IPS DF 6.9 (cell line): ENCODE measurements around the gene STK33.

ENCODE experiments used
- DNase-seq: peaks from one replicate; pipeline ENCODE4 v3.0.0-alpha.2; 2013; ENCODE audit warnings: low read depth, low spot score
- H3K27ac ChIP-seq: one replicate; pipeline ENCODE4 v1.5.1; 2013; ENCODE audit warnings: low read length, control low read depth
- H3K27me3 ChIP-seq: 2 replicates; pipeline ENCODE4 v1.6.1; 2013; ENCODE audit warnings: mild to moderate bottlenecking, low read length; ENCODE audit not compliant: control insufficient read depth, insufficient read depth
- H3K36me3 ChIP-seq: 2 replicates; pipeline ENCODE4 v1.6.1; 2013; ENCODE audit warnings: low read length; ENCODE audit not compliant: control insufficient read depth, insufficient read depth
- H3K4me1 ChIP-seq: 2 replicates; pipeline ENCODE4 v1.6.1; 2013; ENCODE audit warnings: low read length; ENCODE audit not compliant: control insufficient read depth, insufficient read depth
- H3K4me3 ChIP-seq: 2 replicates; pipeline ENCODE4 v1.5.1; 2013; ENCODE audit warnings: mild to moderate bottlenecking, low read length
- H3K9me3 ChIP-seq: 2 replicates; pipeline ENCODE4 v1.6.1; 2013; ENCODE audit warnings: low read length, inconsistent platforms; ENCODE audit not compliant: control insufficient read depth, insufficient read depth
- WGBS: extraction: QIAGEN DNeasy Blood & Tissue Kit; methylation state at CpG from one replicate; pipeline ENCODE4 v1.1.7; 2013; ENCODE audit warnings: mixed read lengths, missing lambda C conversion rate; ENCODE audit not compliant: insufficient read length, insufficient coverage; 5-methylcytosine and 5-hydroxymethylcytosine counted together

The STK33 gene

DNA sequence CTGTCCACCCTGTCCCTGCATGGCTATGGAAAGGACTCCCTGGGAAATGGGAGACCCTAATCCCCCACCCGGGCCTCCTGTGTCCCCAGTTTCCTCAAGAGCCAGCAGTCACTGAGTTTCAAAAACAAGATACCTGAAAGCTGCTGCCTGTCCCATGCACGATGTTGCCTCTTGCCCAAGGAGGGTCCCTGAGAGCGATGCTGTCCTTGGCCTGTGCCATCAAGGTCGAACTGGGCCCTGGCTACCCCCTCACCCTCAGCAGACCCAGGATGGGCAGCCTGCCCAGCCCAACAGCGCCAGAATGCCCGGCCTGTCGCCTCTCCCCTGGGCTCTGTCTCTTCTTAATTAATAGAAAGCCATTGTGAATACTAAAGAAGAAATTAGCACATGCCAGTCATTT, 225.8 kb downstream of the STK33 start:
- Histone ChIP-seq H3K4me1 (no peaks in the 10 kb centered on the region), H3K27me3 (no peaks in the 10 kb centered on the region), H3K36me3 (no peaks in the 10 kb centered on the region), H3K4me3 (no peak overlapping the region), H3K27ac (no peak overlapping the region), H3K9me3 (no peaks in the 10 kb centered on the region)
- no CpG with 5 or more reads among the region's 7 CpGs for WGBS
- DNase-seq: no peak

DNA sequence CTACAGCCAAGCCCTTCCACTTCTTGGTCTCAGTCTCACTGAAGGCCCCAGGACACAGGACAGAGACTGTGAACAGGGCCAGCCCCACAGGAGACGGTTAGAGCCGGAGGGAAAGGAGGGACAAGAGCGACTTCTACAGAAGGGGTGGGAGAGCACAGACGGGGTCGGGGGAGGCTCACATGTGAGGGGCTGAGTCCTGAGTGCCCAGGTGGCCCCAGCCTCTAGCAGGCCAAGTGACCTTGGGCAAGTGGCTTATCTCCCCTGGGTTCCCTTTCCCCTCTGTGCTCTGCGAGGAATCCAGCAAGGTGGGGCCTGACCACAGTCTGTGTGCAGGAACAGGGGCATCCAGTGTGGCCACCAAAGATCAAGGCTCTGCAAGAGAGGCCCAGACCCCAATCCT, 227.7 kb downstream of the STK33 start:
- DNase-seq: no peak
- Histone ChIP-seq H3K4me3 (no peak overlapping the region), H3K36me3 (no peaks in the 10 kb centered on the region), H3K4me1 (no peaks in the 10 kb centered on the region), H3K27me3 (no peaks in the 10 kb centered on the region), H3K27ac (no peak overlapping the region), H3K9me3 (no peaks in the 10 kb centered on the region)
- WGBS: no CpG with 5 or more reads among the region's 6 CpGs

DNA sequence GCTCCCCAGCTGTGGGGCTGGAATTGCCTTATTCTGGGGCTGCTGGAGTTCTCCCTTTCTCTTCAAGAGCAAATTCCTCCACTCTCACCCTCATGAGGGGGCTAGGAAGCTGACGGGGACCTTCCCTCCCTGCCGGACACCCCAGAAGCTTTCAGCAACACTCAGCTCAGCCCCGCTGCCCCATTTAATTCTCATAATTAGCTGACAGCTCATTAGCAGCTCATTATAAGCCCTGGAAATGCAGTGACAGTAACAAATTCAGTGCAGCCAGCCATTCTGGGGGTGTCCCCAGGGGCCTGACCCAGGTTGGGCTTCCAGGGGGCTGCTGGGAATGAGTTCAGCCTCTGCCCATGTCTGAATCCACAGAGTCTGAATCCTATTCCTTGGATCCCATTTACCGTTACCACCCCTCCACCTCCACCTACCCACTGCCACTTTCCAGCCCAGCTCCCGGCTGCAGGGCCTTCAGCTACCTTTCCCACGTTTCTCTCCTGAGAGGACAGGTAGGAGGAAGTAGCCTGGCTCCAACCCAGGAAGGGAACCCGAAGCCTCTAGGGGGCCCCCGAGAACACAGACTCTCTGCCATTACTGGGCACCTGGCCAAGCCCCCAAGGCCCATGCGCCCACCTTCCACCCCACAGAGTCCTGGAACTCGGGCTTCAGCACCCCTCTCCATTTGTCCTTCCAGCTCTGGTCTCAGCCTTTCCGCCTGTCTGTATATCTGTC, 228.6 kb downstream of the STK33 start:
- Histone ChIP-seq H3K27ac (no peak overlapping the region), H3K4me3 (no peak overlapping the region), H3K36me3 (no peaks in the 10 kb centered on the region), H3K9me3 (no peaks in the 10 kb centered on the region), H3K27me3 (no peaks in the 10 kb centered on the region), H3K4me1 (no peaks in the 10 kb centered on the region)
- DNase-seq: no peak
- WGBS: no CpG with 5 or more reads among the region's 11 CpGs

DNA sequence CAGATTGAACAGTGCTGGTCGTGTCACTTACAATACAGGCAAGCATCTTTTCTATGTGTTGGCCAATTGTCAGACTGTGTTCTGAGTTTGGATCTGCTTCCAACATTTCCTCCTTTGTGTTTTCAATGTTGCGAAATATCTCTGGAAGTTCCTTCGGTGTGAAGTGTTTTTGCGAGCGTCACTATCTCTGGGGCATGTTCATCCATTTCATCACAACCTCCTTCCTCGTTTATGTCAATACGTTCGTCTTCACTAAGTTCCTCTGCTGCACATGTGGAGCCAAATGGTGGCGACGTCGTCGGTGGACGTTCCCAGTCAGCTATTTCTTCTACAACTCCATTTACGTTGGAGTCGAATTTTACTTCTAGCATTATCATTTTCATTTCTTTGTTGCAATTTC, 230.1 kb downstream of the STK33 start:
- H3K36me3 ChIP-seq: no peaks in the 10 kb centered on the region
- no CpG with 5 or more reads among the region's 15 CpGs for WGBS

DNA sequence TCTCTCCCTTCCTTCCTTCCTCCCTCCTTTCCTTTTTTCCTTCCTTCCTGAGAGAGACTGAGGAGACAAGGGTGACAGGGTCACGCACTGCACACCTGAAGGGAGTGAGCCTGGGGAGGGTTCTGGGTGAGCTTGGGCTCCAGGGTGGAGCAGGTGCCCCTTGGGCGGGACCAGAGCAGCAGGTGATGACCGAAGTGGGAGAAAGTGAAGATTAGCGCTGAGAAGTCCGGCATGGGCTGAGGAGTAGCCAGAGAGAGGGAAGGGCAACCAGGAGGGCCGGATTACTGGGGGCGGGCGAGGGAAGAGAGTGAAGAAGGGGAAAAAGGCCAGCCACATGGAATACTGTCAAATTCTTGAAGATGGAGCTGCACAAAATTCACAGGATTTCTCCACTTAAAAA, 231.1 kb downstream of the STK33 start:
- no CpG with 5 or more reads among the region's 8 CpGs for WGBS
- H3K4me3 ChIP-seq: no peak overlapping the region
- H3K27ac ChIP-seq: no peak overlapping the region
- H3K4me1 ChIP-seq: no peaks in the 10 kb centered on the region
- no peaks in the 10 kb centered on the region for H3K27me3 ChIP-seq
- no peaks in the 10 kb centered on the region for H3K36me3 ChIP-seq
- H3K9me3 ChIP-seq: no peaks in the 10 kb centered on the region
- no peak for DNase-seq

More for the DNA sequence above, 230.1 kb downstream of the STK33 start:
- no peak for DNase-seq
- no peak overlapping the region for H3K27ac ChIP-seq
- no peaks in the 10 kb centered on the region for H3K27me3 ChIP-seq
- no peaks in the 10 kb centered on the region for H3K9me3 ChIP-seq
- no peak overlapping the region for H3K4me3 ChIP-seq
- H3K4me1 ChIP-seq: no peaks in the 10 kb centered on the region

DNA sequence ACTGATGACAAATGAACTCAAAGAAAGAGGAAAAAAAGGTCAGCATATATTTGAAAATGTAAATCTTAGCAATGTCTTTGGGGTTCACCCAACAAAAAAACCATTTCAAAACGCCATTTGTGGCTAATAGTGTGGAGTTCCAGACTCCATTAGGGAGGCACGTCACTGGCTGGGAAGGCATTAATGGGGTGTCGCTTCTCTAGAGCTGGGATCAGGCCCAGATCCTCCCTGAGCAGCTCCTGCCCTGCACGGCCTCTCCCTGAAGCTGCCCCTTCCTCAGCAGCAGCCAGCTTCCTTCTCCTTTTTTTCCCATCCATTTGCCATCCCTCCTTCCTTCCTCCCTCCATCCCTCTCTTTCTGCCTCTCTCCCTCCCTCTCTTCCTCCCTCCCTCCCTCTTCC, 231.5 kb downstream of the STK33 start:
- Histone ChIP-seq H3K4me1 (no peaks in the 10 kb centered on the region), H3K27me3 (no peaks in the 10 kb centered on the region), H3K4me3 (no peak overlapping the region), H3K27ac (no peak overlapping the region), H3K36me3 (no peaks in the 10 kb centered on the region), H3K9me3 (no peaks in the 10 kb centered on the region)
- no peak for DNase-seq
- no CpG with 5 or more reads among the region's 4 CpGs for WGBS

DNA sequence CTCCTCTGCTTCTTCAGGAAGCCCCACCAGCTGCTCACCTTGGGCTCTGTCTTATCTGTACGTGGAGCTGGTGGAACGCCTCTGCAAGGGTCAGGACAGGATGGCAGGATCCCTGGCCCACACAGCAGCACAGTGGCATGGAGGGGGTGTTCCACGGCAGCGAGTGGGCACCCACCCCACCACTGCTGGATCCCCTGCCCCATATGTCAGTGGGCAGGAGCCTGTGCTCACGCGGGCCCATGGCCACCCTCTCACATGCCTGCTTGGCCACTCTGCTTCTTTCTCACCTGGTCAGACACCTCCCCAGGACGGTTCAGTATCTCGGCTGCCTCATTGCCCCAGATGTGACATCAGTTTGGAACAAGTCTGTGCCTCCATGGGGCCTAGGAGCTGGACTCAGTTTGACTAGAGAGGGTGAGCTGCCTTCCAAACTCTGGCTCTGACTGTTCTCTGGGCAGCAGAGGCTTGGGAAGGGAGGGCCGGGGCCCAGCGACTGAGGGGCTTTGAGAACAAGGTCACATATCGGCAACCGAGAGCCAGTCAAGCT, 232.3 kb downstream of the STK33 start:
- no CpG with 5 or more reads among the region's 12 CpGs for WGBS

DNA sequence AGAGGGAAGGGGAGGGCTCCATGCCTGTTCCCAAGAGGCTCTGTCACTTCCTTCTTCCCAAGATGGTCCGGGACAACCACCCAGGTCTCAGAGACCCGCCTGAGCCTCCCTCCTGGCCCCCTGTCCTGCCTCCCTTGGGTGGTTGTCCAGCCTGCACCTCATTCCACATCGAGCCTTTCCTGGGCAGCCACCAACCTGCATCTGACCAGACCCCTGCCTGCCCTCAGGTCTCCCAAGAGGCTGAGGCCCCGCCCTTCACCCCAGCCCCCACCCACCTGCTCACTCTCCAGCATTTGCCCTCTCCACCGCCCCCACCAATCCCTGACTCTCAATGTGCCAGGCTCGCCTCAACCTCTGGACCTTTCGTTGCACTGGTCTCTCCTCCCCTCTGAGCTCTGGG, 232.8 kb downstream of the STK33 start:
- Histone ChIP-seq H3K9me3 (no peaks in the 10 kb centered on the region), H3K36me3 (no peaks in the 10 kb centered on the region), H3K27ac (no peak overlapping the region), H3K27me3 (no peaks in the 10 kb centered on the region), H3K4me1 (no peaks in the 10 kb centered on the region), H3K4me3 (no peak overlapping the region)
- no peak for DNase-seq
- no CpG with 5 or more reads among the region's 7 CpGs for WGBS

More for the DNA sequence above, 232.3 kb downstream of the STK33 start:
- DNase-seq: no peak
- Histone ChIP-seq H3K27me3 (no peaks in the 10 kb centered on the region), H3K27ac (no peak overlapping the region), H3K36me3 (no peaks in the 10 kb centered on the region), H3K4me3 (no peak overlapping the region), H3K9me3 (no peaks in the 10 kb centered on the region), H3K4me1 (no peaks in the 10 kb centered on the region)

DNA sequence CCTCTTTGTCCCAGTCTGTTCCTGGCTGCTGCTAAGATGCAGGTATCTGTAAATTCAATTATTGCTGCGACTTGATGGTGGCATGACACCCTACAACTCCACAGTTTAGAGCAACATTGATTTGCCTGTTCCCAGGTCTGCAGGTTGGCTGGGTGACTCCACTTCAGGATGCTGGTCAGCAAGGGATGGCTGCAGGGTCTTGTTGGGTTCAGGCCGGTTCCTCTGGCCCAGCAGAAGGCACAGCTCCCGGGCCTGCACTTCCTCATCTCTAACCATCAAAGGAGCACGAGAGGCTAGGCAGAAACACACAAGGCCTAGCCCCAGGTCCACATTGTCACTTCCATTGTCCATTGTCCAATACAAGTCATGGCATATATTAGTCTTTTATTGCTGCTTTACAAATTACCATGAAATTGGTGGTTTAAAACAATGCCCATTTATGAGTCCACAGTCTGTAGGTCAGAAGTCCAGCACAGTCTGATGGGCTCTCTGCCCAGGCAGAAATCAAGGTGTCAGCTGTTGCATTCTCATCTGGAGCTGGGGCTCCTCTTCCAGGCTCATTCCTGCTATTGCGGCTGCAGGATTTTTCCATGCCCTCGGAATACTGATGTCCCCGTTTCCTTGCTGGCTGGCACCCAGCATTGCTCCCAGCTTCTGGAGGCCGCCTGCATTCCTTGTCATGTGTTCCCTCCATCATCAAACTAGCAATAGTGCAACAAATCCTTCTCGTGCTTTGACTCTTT, 233.8 kb downstream of the STK33 start:
- no peak overlapping the region for H3K4me3 ChIP-seq
- no peaks in the 10 kb centered on the region for H3K9me3 ChIP-seq
- no peaks in the 10 kb centered on the region for H3K4me1 ChIP-seq
- H3K27ac ChIP-seq: no peak overlapping the region
- no peak for DNase-seq
- H3K36me3 ChIP-seq: no peaks in the 10 kb centered on the region
- no peaks in the 10 kb centered on the region for H3K27me3 ChIP-seq
- no CpG with 5 or more reads among the region's 9 CpGs for WGBS

DNA sequence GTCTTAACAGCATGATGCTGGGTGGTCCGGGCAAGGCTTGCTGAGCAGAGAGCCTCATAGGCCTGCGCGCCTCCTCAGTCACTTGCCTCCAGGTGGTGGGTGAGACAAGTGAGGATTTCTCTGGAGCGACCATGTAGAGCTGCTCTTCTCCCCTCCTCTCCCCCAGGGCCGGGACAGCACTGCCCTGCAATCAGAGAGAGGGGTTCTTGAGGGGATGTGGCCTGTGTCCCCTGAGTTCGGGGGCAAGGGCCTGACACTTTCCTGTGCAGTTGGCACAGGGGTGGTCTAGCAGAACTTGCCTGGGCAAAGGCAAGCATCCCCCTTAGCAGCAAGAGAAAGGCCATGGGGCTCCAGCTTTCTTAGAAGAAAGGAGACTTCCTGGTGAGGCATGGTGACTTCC, 234.5 kb downstream of the STK33 start:
- Histone ChIP-seq H3K27me3 (no peaks in the 10 kb centered on the region), H3K27ac (no peak overlapping the region), H3K36me3 (no peaks in the 10 kb centered on the region), H3K4me3 (no peak overlapping the region), H3K9me3 (no peaks in the 10 kb centered on the region), H3K4me1 (no peaks in the 10 kb centered on the region)
- no peak for DNase-seq
- WGBS: no CpG with 5 or more reads among the region's 6 CpGs
